ENCODE results near the gene VAT1.
"Not testable (repeated sequence)": the region's sequence is repeated elsewhere in the genome, so short reads cannot be mapped to it uniquely, and the experiment has no call there.

The VAT1 gene

GRCh38 chr17:42973323-42973722 is 48.9 kb downstream of the VAT1 start:
- DNase-seq (ENCODE audit: low read depth) = not testable (repeated sequence)

- DNase-seq (ENCODE audit: low read depth) = no peak
Observed at GRCh38 chr17:42971589-42971988, 50.6 kb downstream of the VAT1 start.

GRCh38 chr17:42969001-42969581 is 53.1 kb downstream of the VAT1 start:
- DNase-seq (ENCODE audit: low read depth) = no peak

GRCh38 chr17:42967925-42968324 is 54.3 kb downstream of the VAT1 start:
- no peak for DNase-seq (ENCODE audit: low read depth)

Measured in HS-5 (cell line).